Karpas-422 (cell line): ENCODE results near the gene FOXD3. TPM values are rescaled to one million over a fixed set of nuclear protein-coding genes. Genes with fewer than 3 reads are reported as not detected.
A peak's percentile ranks its signal among the peaks of the same experiment; 100 is the strongest.
"Not testable (repeated sequence)": the region's sequence is repeated elsewhere in the genome, so short reads cannot be mapped to it uniquely, and the experiment has no call there.

Source experiments
- DNase-seq: peaks from one replicate; pipeline ENCODE4 v3.0.0-alpha.2; 2015
- H2AFZ ChIP-seq: fragments of 200-600 bp; sonication (generic); 2 replicates; pipeline ENCODE4 v1.6.1; 2014; ENCODE audit warnings: antibody characterized with exemption, low read length, mixed read lengths
- H3K27ac ChIP-seq: fragments of 200-600 bp; sonication (generic); 2 replicates; pipeline ENCODE4 v1.5.1; 2014; ENCODE audit warnings: mild to moderate bottlenecking, low read length, moderate library complexity
- H3K27me3 ChIP-seq: fragments of 200-600 bp; sonication (generic); 2 replicates; pipeline ENCODE4 v1.6.1; 2014; ENCODE audit warnings: low read length, mixed read lengths
- H3K36me3 ChIP-seq: fragments of 200-600 bp; sonication (generic); 2 replicates; pipeline ENCODE4 v1.6.1; 2014; ENCODE audit warnings: low read length, mixed read lengths; ENCODE audit not compliant: insufficient read depth
- H3K4me1 ChIP-seq: fragments of 200-600 bp; sonication (generic); 2 replicates; pipeline ENCODE4 v1.6.1; 2014; ENCODE audit warnings: mild to moderate bottlenecking, low read length, mixed read lengths
- H3K4me2 ChIP-seq: fragments of 200-600 bp; sonication (generic); 2 replicates; pipeline ENCODE4 v1.6.1; 2014; ENCODE audit warnings: low read length, low read depth, mild to moderate bottlenecking; ENCODE audit not compliant: poor library complexity, severe bottlenecking
- H3K4me3 ChIP-seq: fragments of 200-600 bp; sonication (generic); 2 replicates; pipeline ENCODE4 v1.5.1; 2014; ENCODE audit warnings: mild to moderate bottlenecking, antibody characterized with exemption, low read length, mixed read lengths
- H3K79me2 ChIP-seq: fragments of 200-600 bp; sonication (generic); 2 replicates; pipeline ENCODE4 v1.6.1; 2014; ENCODE audit warnings: mild to moderate bottlenecking, low read length, mixed read lengths
- H3K9ac ChIP-seq: fragments of 200-600 bp; sonication (generic); 2 replicates; pipeline ENCODE4 v1.6.0; 2014; ENCODE audit warnings: low read length
- H3K9me2 ChIP-seq: fragments of 200-600 bp; sonication (generic), shearing (Covaris generic); replicated peaks from 2 replicates; pipeline ENCODE4 v1.6.0; 2014; ENCODE audit warnings: mild to moderate bottlenecking, low read length, moderate library complexity; ENCODE audit not compliant: insufficient read depth
- H3K9me3 ChIP-seq: fragments of 300-700, 200-600 bp; sonication (generic); 2 replicates; pipeline ENCODE4 v1.6.1; 2014; ENCODE audit warnings: low read length, mixed read lengths
- H4K20me1 ChIP-seq: fragments of 200-600 bp; sonication (generic); 2 replicates; pipeline ENCODE4 v1.6.1; 2014; ENCODE audit warnings: mild to moderate bottlenecking, antibody characterized with exemption, low read length, low read depth; ENCODE audit not compliant: insufficient read depth
- total RNA-seq: library from RNA; depleted of rRNA; stranded (reverse); fragments of >200 nt; shearing (Covaris generic); gene quantifications from 2 replicates; pipeline ENCODE4 v1.2.3, GENCODE V29; 2014; ENCODE audit warnings: low replicate concordance

FOXD3 gene
- total RNA-seq, 1 experiment from 2014 or later: not detected

DNA sequence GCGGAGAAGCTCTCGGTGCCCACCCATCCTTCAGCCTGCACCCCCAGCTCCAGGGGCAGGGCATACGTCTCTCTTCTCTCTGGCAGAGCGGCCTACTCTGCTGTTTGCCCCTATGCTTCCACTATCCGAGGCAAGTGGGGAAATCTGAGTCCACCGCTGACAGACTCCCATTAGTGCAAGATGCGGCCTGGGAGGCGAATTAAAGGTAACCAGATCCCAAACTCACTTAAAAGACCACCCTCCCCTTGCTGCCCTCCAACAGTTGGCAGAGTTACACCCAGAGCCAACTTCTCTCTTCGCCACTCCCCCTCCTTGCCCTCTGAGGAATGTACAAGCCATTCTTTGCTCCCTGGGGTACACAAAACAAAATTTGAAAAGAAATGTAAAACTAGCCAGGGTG, 6.4 kb downstream of the FOXD3 start:
- Histone ChIP-seq H3K4me2 (no peak overlapping the region), H3K4me3 (no peak overlapping the region), H3K9me2 (no peaks in the 10 kb centered on the region), H3K27ac (no peak overlapping the region), H3K27me3 (no peaks in the 10 kb centered on the region), H3K9me3 (no peaks in the 10 kb centered on the region), H3K4me1 (0 out of 2 replicates have a peak, but pooled peaks cover 2% of the 10 kb centered on the region), H3K36me3 (no peaks in the 10 kb centered on the region), H3K79me2 (no peaks in the 10 kb centered on the region), H3K9ac (no peak overlapping the region), H4K20me1 (no peaks in the 10 kb centered on the region), H2AFZ (no peak overlapping the region)
- no peak for DNase-seq

- H3K9me3 ChIP-seq: no peaks in the 10 kb centered on the region
- no peaks in the 10 kb centered on the region for H3K27me3 ChIP-seq
- H3K4me2 ChIP-seq: no peak overlapping the region
- no peaks in the 10 kb centered on the region for H3K9me2 ChIP-seq
- no peaks in the 10 kb centered on the region for H4K20me1 ChIP-seq
- H3K79me2 ChIP-seq: no peaks in the 10 kb centered on the region
- no peak for DNase-seq
- H2AFZ ChIP-seq: no peak overlapping the region
- H3K9ac ChIP-seq: no peak overlapping the region
- H3K4me1 ChIP-seq: 0 out of 2 replicates have a peak, but pooled peaks cover 2% of the 10 kb centered on the region
- no peak overlapping the region for H3K4me3 ChIP-seq
- H3K27ac ChIP-seq: no peak overlapping the region
- H3K36me3 ChIP-seq: no peaks in the 10 kb centered on the region
Observed at GRCh38 chr1:63329621-63330330, 7.4 kb downstream of the FOXD3 start.

- H3K27me3 ChIP-seq: no peaks in the 10 kb centered on the region
- H4K20me1 ChIP-seq: no peaks in the 10 kb centered on the region
- no peaks in the 10 kb centered on the region for H3K9me3 ChIP-seq
- no peak overlapping the region for H3K9ac ChIP-seq
- H2AFZ ChIP-seq: no peak overlapping the region
- H3K4me1 ChIP-seq: 0 out of 2 replicates have a peak, but pooled peaks cover 2% of the 10 kb centered on the region
- H3K36me3 ChIP-seq: no peaks in the 10 kb centered on the region
- H3K4me2 ChIP-seq: no peak overlapping the region
- no peak overlapping the region for H3K4me3 ChIP-seq
- H3K27ac ChIP-seq: no peak overlapping the region
- H3K79me2 ChIP-seq: no peaks in the 10 kb centered on the region
- DNase-seq: no peak
- H3K9me2 ChIP-seq: no peaks in the 10 kb centered on the region
Observed at GRCh38 chr1:63330331-63330916, 8.1 kb downstream of the FOXD3 start.

- no peaks in the 10 kb centered on the region for H3K79me2 ChIP-seq
- no peaks in the 10 kb centered on the region for H3K9me2 ChIP-seq
- H3K9ac ChIP-seq: no peak overlapping the region
- H3K4me2 ChIP-seq: no peak overlapping the region
- no peak overlapping the region for H3K4me3 ChIP-seq
- no peaks in the 10 kb centered on the region for H3K27me3 ChIP-seq
- H4K20me1 ChIP-seq: no peaks in the 10 kb centered on the region
- H3K9me3 ChIP-seq: no peaks in the 10 kb centered on the region
- no peak overlapping the region for H2AFZ ChIP-seq
- no peak overlapping the region for H3K27ac ChIP-seq
- no peaks in the 10 kb centered on the region for H3K4me1 ChIP-seq
- H3K36me3 ChIP-seq: no peaks in the 10 kb centered on the region
- no peak for DNase-seq
Observed at GRCh38 chr1:63342402-63342801, 20.0 kb downstream of the FOXD3 start.

DNA sequence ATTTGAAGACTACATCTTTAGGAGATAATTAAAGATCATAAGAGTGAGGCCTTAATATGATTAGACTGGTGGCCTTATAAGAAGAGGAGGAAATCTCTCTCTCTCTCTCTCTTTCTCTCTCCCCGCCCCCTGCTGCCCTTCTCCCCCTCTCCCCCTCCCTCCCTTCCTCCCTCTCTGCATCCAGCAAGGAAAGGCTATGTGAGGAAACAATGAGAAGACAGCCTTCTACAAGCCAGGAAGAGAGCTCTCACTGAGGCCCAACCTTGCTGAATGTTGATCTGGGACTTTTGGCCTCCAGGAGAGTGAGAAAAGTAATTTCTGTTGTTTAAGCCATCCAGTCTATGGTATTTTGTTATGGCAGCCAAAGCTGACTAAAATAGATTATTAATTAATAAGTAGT, 21.6 kb downstream of the FOXD3 start:
- no peak overlapping the region for H3K9ac ChIP-seq
- H3K9me3 ChIP-seq: no peaks in the 10 kb centered on the region
- no peak for DNase-seq

GRCh38 chr1:63350320-63350719, 28.0 kb downstream of the FOXD3 start:
- Histone ChIP-seq H3K9me3 (no peaks in the 10 kb centered on the region), H3K4me1 (no peaks in the 10 kb centered on the region), H3K4me3 (no peak overlapping the region), H3K4me2 (no peak overlapping the region), H2AFZ (no peak overlapping the region), H4K20me1 (no peaks in the 10 kb centered on the region), H3K79me2 (no peaks in the 10 kb centered on the region), H3K9me2 (no peaks in the 10 kb centered on the region), H3K9ac (no peak overlapping the region), H3K27ac (no peak overlapping the region), H3K27me3 (no peaks in the 10 kb centered on the region), H3K36me3 (no peaks in the 10 kb centered on the region)
- peak; percentile 27 for DNase-seq

More for the DNA sequence above, 21.6 kb downstream of the FOXD3 start:
- no peaks in the 10 kb centered on the region for H3K4me1 ChIP-seq
- H3K79me2 ChIP-seq: no peaks in the 10 kb centered on the region
- H3K9me2 ChIP-seq: no peaks in the 10 kb centered on the region
- H3K36me3 ChIP-seq: no peaks in the 10 kb centered on the region
- H3K27ac ChIP-seq: no peak overlapping the region
- no peaks in the 10 kb centered on the region for H3K27me3 ChIP-seq
- H3K4me3 ChIP-seq: no peak overlapping the region
- no peak overlapping the region for H2AFZ ChIP-seq
- H4K20me1 ChIP-seq: no peaks in the 10 kb centered on the region
- H3K4me2 ChIP-seq: no peak overlapping the region

GRCh38 chr1:63352736-63353135, 30.4 kb downstream of the FOXD3 start:
- Histone ChIP-seq H2AFZ (no peak overlapping the region), H3K27ac (no peak overlapping the region), H3K36me3 (no peaks in the 10 kb centered on the region), H4K20me1 (no peaks in the 10 kb centered on the region), H3K79me2 (no peaks in the 10 kb centered on the region), H3K9me2 (no peaks in the 10 kb centered on the region), H3K4me1 (no peaks in the 10 kb centered on the region), H3K4me2 (no peak overlapping the region), H3K9me3 (no peaks in the 10 kb centered on the region), H3K9ac (no peak overlapping the region), H3K4me3 (no peak overlapping the region), H3K27me3 (no peaks in the 10 kb centered on the region)
- DNase-seq: no peak

DNA sequence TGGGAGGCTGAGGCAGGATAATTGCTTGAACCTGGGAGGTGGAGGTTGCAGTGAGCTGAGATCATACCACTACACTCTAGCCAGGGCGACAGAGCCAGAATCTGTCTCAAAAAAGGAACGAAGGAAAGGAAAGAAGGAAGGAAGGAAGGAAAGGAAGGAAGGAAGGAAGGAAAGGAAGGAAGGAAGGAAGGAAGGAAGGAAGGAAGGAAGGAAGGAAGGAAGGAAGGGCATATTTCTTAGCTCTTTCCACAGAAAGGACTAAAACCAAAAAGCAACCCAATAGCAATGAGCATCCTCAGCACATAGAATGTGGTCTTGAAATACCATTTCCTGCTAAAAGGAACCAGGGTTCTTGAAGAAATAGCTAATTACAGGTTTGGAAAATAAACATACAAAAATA, 33.9 kb downstream of the FOXD3 start:
- not testable (repeated sequence) for H3K27me3 ChIP-seq, H3K4me1 ChIP-seq, H4K20me1 ChIP-seq, H3K36me3 ChIP-seq, H3K27ac ChIP-seq, H3K9ac ChIP-seq, H2AFZ ChIP-seq, H3K9me3 ChIP-seq, H3K4me3 ChIP-seq, H3K9me2 ChIP-seq, H3K79me2 ChIP-seq, H3K4me2 ChIP-seq
- peak; percentile 6 for DNase-seq
